Neural cell (in vitro differentiated cells): ENCODE data around the gene NCOA3. TPM values are rescaled to one million over a fixed set of nuclear protein-coding genes. Genes with fewer than 3 reads are reported as not detected.

Experiments used
- H2AFZ ChIP-seq: fragments of 200-600, 300-800 bp; sonication (generic), shearing (Covaris generic); 2 replicates; pipeline ENCODE4 v1.6.0; 2014; ENCODE audit warnings: low read depth, mild to moderate bottlenecking, antibody characterized with exemption, low read length, moderate library complexity
- H3F3A ChIP-seq: fragments of 200-600 bp; shearing (Covaris generic); 2 replicates; pipeline ENCODE4 v1.6.1; 2016; ENCODE audit warnings: mild to moderate bottlenecking, moderate library complexity, mixed read lengths, antibody characterized with exemption, low read length; ENCODE audit not compliant: insufficient read depth, poor library complexity, severe bottlenecking
- H3K27ac ChIP-seq: fragments of 200-600, 300-800 bp; sonication (generic), shearing (Covaris generic); 2 replicates; pipeline ENCODE4 v1.5.1; 2014; ENCODE audit warnings: mild to moderate bottlenecking, low read length, moderate library complexity
- H3K27me3 ChIP-seq: fragments of 300-800, 200-600 bp; sonication (generic), shearing (Covaris generic); 2 replicates; pipeline ENCODE4 v1.6.0; 2014; ENCODE audit warnings: mild to moderate bottlenecking, low read depth, low read length, moderate library complexity; ENCODE audit not compliant: insufficient read depth
- H3K36me3 ChIP-seq: fragments of 300-800, 200-600 bp; sonication (generic), shearing (Covaris generic); 2 replicates; pipeline ENCODE4 v1.5.1; 2014; ENCODE audit warnings: mild to moderate bottlenecking, antibody characterized with exemption, low read length, moderate library complexity; ENCODE audit not compliant: insufficient read depth
- H3K4me2 ChIP-seq: fragments of 300-800, 200-600 bp; sonication (generic), shearing (Covaris generic); 2 replicates; pipeline ENCODE4 v1.6.0; 2014; ENCODE audit warnings: mild to moderate bottlenecking, low read length
- H3K4me3 ChIP-seq: fragments of 300-800, 200-600 bp; sonication (generic), shearing (Covaris generic); 2 replicates; pipeline ENCODE4 v1.5.1; 2014; ENCODE audit warnings: mild to moderate bottlenecking, low read length, moderate library complexity
- H3K79me2 ChIP-seq: fragments of 200-600 bp; shearing (Covaris generic); replicated peaks from 2 replicates; pipeline ENCODE4 v1.6.0; 2014; ENCODE audit warnings: mild to moderate bottlenecking, low read length, moderate library complexity; ENCODE audit not compliant: insufficient read depth
- H3K9ac ChIP-seq: fragments of 300-800, 200-600 bp; sonication (generic), shearing (Covaris generic); 2 replicates; pipeline ENCODE4 v1.6.1; 2016; ENCODE audit warnings: mild to moderate bottlenecking, low read length, mixed read lengths
- H3K9me2 ChIP-seq: fragments of 200-600 bp; shearing (Covaris generic); 2 replicates; pipeline ENCODE4 v1.6.1; 2016; ENCODE audit warnings: mild to moderate bottlenecking, low read length, mixed read lengths; ENCODE audit not compliant: insufficient read depth
- H3K9me3 ChIP-seq: fragments of 200-600, 300-800 bp; sonication (generic), shearing (Covaris generic); 2 replicates; pipeline ENCODE4 v1.6.1; 2016; ENCODE audit warnings: mild to moderate bottlenecking, mixed run types, low read length, moderate library complexity, mixed read lengths
- H4K20me1 ChIP-seq: fragments of 200-600 bp; shearing (Covaris generic); 2 replicates; pipeline ENCODE4 v1.6.1; 2016; ENCODE audit warnings: mild to moderate bottlenecking, mixed run types; ENCODE audit not compliant: insufficient read depth
- EP300 ChIP-seq: fragments of 450-650 bp; conservative IDR thresholded peaks from 2 replicates; pipeline ENCODE4 v1.6.1; 2014; ENCODE audit warnings: antibody characterized with exemption, mild to moderate bottlenecking, moderate library complexity; ENCODE audit not compliant: poor library complexity, severe bottlenecking
- MXI1 ChIP-seq: fragments of 450-650 bp; conservative IDR thresholded peaks from 2 replicates; pipeline ENCODE4 v1.6.1; 2014; ENCODE audit warnings: antibody characterized with exemption, mild to moderate bottlenecking; ENCODE audit not compliant: poor library complexity, severe bottlenecking
- POLR2AphosphoS5 ChIP-seq: IDR thresholded peaks from 2 replicates; pipeline ENCODE4 v1.6.1; 2012
- RAD21 ChIP-seq: fragments of 450-650 bp; conservative IDR thresholded peaks from 2 replicates; pipeline ENCODE4 v1.6.1; 2014; ENCODE audit warnings: antibody characterized with exemption, mild to moderate bottlenecking, moderate library complexity
- REST ChIP-seq: IDR thresholded peaks from 2 replicates; pipeline ENCODE4 v1.6.1; 2012; ENCODE audit warnings: borderline replicate concordance
- polyA plus RNA-seq: library from polyadenylated mRNA; depleted of rRNA; stranded (reverse); fragments of >200 nt; gene quantifications from 2 replicates; pipeline ENCODE4 v1.2.3, GENCODE V29; 2014
- TF ChIP-seq, protein P1 (sequence below): fragments of 450-650 bp; IDR thresholded peaks from 2 replicates; pipeline ENCODE4 v1.5.1; 2014; ENCODE audit warnings: antibody characterized with exemption, mild to moderate bottlenecking, moderate library complexity; ENCODE audit not compliant: poor library complexity, severe bottlenecking

Gene NCOA3
- polyA plus RNA-seq, 1 donor from 2014 or later: 14.2 TPM

DNA sequence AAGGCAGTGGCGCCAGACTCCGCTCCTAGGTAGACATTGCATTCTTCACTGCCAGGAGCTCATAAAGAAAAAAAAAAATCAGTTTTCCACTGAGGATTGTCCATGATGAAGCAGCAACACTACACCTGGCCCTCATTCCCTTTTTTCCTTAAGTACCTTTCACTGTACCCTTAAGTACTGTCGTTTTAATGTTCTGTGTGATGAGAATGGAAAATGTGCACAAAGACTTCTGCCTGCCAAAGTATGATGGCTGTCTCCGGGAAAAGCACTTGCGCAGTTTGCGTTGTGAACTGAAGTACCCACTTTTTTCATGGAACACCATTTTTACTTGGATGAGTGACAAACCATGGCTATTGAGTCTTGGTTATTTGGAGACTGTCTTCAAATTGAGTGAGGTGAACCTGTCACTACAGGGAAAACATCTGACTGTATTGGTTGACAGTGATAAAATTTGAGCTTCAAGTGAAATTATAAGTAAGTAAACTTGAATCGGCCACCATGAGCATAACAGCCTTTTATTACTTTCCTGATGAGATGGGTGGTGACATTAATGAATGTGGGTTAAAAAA lies 104.8 kb downstream of the NCOA3 start:
- Histone ChIP-seq H3K36me3 (no peaks in the 10 kb centered on the region), H3K9me2 (no peaks in the 10 kb centered on the region), H3F3A (no peaks in the 10 kb centered on the region), H4K20me1 (no peaks in the 10 kb centered on the region), H2AFZ (no peak overlapping the region), H3K27ac (peak overlapping the region; percentile 29), H3K79me2 (no peaks in the 10 kb centered on the region), H3K9ac (no peak overlapping the region), H3K27me3 (no peaks in the 10 kb centered on the region), H3K9me3 (no peaks in the 10 kb centered on the region), H3K4me3 (peak overlapping the region; percentile 24), H3K4me2 (peak overlapping the region; percentile 9)
- TF ChIP-seq, protein P1, sequence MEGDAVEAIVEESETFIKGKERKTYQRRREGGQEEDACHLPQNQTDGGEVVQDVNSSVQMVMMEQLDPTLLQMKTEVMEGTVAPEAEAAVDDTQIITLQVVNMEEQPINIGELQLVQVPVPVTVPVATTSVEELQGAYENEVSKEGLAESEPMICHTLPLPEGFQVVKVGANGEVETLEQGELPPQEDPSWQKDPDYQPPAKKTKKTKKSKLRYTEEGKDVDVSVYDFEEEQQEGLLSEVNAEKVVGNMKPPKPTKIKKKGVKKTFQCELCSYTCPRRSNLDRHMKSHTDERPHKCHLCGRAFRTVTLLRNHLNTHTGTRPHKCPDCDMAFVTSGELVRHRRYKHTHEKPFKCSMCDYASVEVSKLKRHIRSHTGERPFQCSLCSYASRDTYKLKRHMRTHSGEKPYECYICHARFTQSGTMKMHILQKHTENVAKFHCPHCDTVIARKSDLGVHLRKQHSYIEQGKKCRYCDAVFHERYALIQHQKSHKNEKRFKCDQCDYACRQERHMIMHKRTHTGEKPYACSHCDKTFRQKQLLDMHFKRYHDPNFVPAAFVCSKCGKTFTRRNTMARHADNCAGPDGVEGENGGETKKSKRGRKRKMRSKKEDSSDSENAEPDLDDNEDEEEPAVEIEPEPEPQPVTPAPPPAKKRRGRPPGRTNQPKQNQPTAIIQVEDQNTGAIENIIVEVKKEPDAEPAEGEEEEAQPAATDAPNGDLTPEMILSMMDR: no peak
- peak; percentile 73 for TF ChIP-seq EP300
- peak; percentile 12 for TF ChIP-seq POLR2AphosphoS5
- no peak for TF ChIP-seq RAD21
- TF ChIP-seq REST: peak; percentile 94

- peak overlapping the region; percentile 9 for H3K4me2 ChIP-seq
These were observed 105.4 kb downstream of the NCOA3 start for GRCh38 chr20:47606983-47607613.

More at GRCh38 chr20:47606983-47607613, 105.4 kb downstream of the NCOA3 start:
- peak overlapping the region; percentile 24 for H3K4me3 ChIP-seq
- no peaks in the 10 kb centered on the region for H3K9me3 ChIP-seq
- H3F3A ChIP-seq: no peaks in the 10 kb centered on the region
- H4K20me1 ChIP-seq: no peaks in the 10 kb centered on the region
- H3K79me2 ChIP-seq: no peaks in the 10 kb centered on the region
- no peaks in the 10 kb centered on the region for H3K36me3 ChIP-seq
- H3K27ac ChIP-seq: peak overlapping the region; percentile 29
- H2AFZ ChIP-seq: no peak overlapping the region
- H3K9me2 ChIP-seq: no peaks in the 10 kb centered on the region
- no peaks in the 10 kb centered on the region for H3K27me3 ChIP-seq
- H3K9ac ChIP-seq: no peak overlapping the region
- TF ChIP-seq RAD21 (no peak), MXI1 (no peak)
- TF ChIP-seq, protein P1: no peak
